Measurements from ENCODE around the gene STARD8.
A peak's percentile ranks its signal among the peaks of the same experiment; 100 is the strongest.
"Not testable (repeated sequence)": the region's sequence is repeated elsewhere in the genome, so short reads cannot be mapped to it uniquely, and the experiment has no call there.

Gene STARD8

GRCh38 chrX:68647156-68647957 lies at the start of gene STARD8:
TSS of gene STARD8 (plus strand) at chrX:68647666. CDS start at chrX:68647883, 217 bp downstream.
- H3K4me3 ChIP-seq, result peak within 1 kb of the TSS; percentile 65
- DNase-seq (ENCODE audit: low spot score), result no peak
- H3K27ac ChIP-seq, result no peak within 1 kb of the TSS

DNA sequence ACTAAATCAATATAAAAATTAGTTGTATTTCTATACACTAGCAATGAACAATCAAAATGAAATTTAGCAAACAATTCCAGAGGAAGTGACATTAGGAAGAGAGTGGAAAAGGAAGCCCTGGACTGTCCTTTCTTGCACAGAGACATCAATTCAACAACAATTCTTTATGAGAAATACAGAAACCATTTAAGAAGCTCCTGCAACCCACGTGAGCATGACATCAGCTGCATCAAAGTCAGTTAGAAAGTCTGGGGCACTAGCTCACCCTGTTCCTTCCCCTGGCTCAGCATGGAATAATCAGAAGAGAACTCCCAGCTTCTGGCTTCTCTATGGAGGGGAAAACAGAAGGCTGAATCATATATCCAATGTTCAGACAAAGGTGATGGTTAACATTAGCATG lies 48.6 kb upstream of the STARD8 start:
- H3K4me3 ChIP-seq, result no peak overlapping the region
- no peak overlapping the region for H3K27ac ChIP-seq
- no peak for DNase-seq (ENCODE audit: low spot score)
- TF ChIP-seq, protein P1, sequence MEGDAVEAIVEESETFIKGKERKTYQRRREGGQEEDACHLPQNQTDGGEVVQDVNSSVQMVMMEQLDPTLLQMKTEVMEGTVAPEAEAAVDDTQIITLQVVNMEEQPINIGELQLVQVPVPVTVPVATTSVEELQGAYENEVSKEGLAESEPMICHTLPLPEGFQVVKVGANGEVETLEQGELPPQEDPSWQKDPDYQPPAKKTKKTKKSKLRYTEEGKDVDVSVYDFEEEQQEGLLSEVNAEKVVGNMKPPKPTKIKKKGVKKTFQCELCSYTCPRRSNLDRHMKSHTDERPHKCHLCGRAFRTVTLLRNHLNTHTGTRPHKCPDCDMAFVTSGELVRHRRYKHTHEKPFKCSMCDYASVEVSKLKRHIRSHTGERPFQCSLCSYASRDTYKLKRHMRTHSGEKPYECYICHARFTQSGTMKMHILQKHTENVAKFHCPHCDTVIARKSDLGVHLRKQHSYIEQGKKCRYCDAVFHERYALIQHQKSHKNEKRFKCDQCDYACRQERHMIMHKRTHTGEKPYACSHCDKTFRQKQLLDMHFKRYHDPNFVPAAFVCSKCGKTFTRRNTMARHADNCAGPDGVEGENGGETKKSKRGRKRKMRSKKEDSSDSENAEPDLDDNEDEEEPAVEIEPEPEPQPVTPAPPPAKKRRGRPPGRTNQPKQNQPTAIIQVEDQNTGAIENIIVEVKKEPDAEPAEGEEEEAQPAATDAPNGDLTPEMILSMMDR (IDR thresholded peaks at IDR 0.05), result no peak

More at GRCh38 chrX:68647156-68647957, at the start of gene STARD8:
- TF ChIP-seq, protein P1 (IDR thresholded peaks at IDR 0.05), result no peak

- no peak for DNase-seq (ENCODE audit: low spot score)
- Histone ChIP-seq H3K4me3 (no peak overlapping the region), H3K27ac (no peak overlapping the region)
- TF ChIP-seq, protein P1 (IDR thresholded peaks at IDR 0.05), result no peak
These were observed 48.0 kb upstream of the STARD8 start for GRCh38 chrX:68599256-68600152.

DNA sequence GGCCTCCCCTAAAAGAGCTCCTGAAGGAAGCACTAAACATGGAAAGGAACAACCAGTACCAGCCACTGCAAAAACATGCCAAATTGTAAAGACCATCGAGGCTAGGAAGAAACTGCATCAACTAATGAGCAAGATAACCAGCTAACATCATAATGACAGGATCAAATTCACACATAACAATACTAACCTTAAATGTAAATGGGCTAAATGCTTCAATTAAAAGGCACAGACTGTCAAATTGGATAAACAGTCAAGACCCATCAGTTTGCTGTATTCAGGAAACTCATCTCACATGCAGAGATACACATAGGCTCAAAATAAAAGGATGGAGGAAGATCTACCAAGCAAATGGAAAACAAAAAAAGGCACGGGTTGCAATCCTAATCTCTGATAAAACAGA lies 43.2 kb upstream of the STARD8 start:
- DNase-seq (ENCODE audit: low spot score); H3K4me3 ChIP-seq; H3K27ac ChIP-seq: not testable (repeated sequence)

GRCh38 chrX:68614733-68615132 lies 32.7 kb upstream of the STARD8 start:
- H3K27ac ChIP-seq; DNase-seq (ENCODE audit: low spot score); H3K4me3 ChIP-seq: not testable (repeated sequence)

- no peak for DNase-seq (ENCODE audit: low spot score)
- TF ChIP-seq, protein P1 (IDR thresholded peaks at IDR 0.05), result no peak
- H3K27ac ChIP-seq, result no peak overlapping the region
- no peak overlapping the region for H3K4me3 ChIP-seq
These were observed 19.5 kb upstream of the STARD8 start for GRCh38 chrX:68627986-68628385.

DNA sequence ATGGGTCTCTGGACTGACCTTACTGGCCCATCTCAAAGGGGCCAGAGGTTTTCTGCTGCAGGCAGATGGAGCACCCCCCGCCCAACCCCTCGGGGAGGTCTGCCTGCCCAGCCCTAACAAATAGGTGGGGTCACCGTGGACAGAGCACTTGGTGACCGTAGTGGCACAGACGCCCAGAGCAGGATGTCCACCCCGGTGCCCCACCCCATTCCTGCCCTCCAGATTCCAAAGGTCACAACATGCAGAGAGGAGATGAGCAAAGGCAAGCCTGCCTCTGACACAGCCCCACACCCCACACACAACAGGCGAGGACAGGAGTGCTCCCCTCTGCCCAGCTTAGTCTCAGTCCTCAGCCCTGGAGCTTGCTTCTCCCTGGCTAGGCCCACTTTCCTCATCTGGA lies 17.5 kb upstream of the STARD8 start:
- H3K27ac ChIP-seq; DNase-seq (ENCODE audit: low spot score); H3K4me3 ChIP-seq: not testable (repeated sequence)

DNA sequence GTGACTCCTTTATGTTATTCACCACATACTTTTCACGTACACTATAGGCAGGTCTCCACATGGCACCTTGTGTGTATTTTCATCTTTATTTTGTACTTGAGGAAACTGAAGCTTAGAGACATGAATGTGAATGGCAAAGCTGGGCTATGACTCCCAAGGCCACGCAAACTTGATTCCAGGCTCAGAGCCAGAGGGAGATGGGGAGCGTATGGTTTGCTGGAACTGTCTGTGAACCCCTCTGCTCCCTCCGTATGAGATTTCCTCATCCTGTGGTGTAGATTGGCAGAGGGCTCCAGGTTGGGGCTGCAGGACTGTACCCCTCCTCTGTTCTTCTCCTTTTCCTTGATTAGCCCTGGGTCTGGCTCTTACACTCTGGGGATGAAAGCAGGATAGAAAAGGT lies 16.1 kb upstream of the STARD8 start:
- Histone ChIP-seq H3K27ac (no peak overlapping the region), H3K4me3 (no peak overlapping the region)
- no peak for DNase-seq (ENCODE audit: low spot score)
- TF ChIP-seq, protein P1 (IDR thresholded peaks at IDR 0.05), result no peak

Measured in coronary artery (tissue), 2 donors.